GM13976 (cell line): Measurements from ENCODE around the gene MICAL2.

Experiments
- DNase-seq: peaks from one replicate; pipeline ENCODE4 v3.0.0; 2012; ENCODE audit warnings: low spot score
- in situ Hi-C: fragments of 300-500 bp; cut with MboI; formaldehyde crosslinking; loops from one replicate; pipeline ENCODE4 v1.12.0; 2022; ENCODE audit warnings: low sequenced_read_pairs, mixed read lengths, inconsistent platforms; ENCODE audit not compliant: unreplicated experiment
- TF ChIP-seq, protein P1 (sequence below): IDR thresholded peaks from 2 replicates; pipeline ENCODE4 v1.5.1; 2012; ENCODE audit warnings: borderline replicate concordance, mild to moderate bottlenecking; ENCODE audit not compliant: insufficient read depth; ENCODE audit errors: extremely low read depth, missing control alignments, control extremely low read depth

The MICAL2 gene

DNA sequence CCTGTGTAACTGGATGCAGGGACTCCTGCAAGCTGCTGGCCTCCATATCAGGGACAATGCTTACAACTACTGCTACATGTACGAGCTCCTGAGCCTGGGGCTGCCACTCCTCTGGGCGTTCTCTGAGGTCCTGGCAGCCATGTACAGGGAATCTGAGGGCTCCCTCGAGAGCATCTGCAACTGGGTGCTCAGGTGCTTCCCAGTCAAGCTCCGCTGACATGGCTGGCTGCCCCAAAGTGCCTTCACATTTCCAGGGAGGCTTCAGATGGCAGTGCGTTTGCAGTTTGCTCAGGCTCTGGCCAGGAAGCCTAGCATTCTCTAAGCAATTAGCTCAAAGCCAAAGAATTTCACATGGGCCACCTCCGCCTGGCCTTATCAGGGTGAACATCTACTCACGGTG, 149.6 kb downstream of the MICAL2 start:
- TF ChIP-seq, protein P1, sequence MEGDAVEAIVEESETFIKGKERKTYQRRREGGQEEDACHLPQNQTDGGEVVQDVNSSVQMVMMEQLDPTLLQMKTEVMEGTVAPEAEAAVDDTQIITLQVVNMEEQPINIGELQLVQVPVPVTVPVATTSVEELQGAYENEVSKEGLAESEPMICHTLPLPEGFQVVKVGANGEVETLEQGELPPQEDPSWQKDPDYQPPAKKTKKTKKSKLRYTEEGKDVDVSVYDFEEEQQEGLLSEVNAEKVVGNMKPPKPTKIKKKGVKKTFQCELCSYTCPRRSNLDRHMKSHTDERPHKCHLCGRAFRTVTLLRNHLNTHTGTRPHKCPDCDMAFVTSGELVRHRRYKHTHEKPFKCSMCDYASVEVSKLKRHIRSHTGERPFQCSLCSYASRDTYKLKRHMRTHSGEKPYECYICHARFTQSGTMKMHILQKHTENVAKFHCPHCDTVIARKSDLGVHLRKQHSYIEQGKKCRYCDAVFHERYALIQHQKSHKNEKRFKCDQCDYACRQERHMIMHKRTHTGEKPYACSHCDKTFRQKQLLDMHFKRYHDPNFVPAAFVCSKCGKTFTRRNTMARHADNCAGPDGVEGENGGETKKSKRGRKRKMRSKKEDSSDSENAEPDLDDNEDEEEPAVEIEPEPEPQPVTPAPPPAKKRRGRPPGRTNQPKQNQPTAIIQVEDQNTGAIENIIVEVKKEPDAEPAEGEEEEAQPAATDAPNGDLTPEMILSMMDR: no peak
- no peak for DNase-seq
- in situ Hi-C loops: loop anchor here (25.0 kb wide), 1 partner anchor 448 kb away; no protein-coding TSS in a partner anchor

DNA sequence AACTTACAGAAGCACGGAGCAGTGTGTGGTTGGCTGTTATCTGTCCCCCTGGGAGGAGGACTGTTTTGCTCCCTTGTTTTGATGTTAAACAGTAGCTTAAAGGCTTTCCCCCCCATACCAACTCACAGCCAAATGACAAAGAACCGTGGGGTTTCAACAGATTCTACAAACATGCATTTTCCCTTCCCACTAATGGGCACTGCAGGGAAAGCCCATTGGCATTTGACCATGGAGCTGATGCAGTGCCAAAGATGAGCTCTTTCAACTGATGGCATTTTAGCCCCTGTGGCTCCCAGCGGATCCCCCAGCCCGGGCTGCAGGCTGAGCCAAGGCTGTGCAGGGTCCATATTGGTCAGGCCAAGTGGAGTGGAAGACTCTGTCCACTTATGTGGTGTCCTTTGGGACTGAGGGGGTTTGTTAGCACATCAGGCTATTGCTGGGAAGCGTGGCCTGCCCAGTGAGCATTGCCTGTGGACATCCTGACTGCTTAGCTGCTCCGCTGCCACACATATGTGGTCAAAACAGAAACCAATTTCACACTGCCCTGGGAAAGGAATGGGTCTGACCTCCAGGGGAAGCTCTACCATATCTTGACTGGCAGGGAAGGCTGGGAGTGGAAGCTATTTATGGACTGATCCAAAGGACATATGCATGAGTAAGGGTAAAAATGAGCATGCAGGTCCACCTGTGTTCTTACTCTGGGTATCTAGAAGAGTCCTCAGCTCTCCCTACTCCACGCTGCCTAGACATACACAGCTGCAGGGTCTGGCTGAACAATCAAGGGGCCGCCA, 150.5 kb downstream of the MICAL2 start:
- in situ Hi-C loops: loop anchor here (25.0 kb wide), 1 partner anchor 449 kb away; no protein-coding TSS in a partner anchor
- TF ChIP-seq, protein P1: no peak
- no peak for DNase-seq

DNA sequence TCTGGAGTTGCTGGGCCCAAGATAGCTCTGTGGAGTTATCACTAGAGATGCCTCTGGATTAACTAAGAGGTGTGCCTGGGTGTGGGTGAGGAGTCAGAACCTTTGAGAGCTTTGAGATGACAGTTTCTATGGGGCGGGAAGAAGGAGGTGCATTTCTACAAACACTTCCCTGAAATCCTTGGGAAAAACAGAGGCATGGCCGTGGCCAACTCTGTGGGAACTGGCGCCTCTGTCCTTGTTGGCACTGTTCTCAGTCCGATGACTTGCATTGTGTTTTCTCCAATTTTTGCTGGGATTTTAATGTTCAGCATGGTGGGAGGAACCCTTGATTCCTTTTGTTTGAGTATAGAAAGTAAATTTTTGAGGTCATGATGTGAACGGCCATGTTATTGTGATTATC, 151.2 kb downstream of the MICAL2 start:
- DNase-seq: no peak
- TF ChIP-seq, protein P1: no peak
- in situ Hi-C loops: loop anchor here (25.0 kb wide), 1 partner anchor 449 kb away; no protein-coding TSS in a partner anchor

DNA sequence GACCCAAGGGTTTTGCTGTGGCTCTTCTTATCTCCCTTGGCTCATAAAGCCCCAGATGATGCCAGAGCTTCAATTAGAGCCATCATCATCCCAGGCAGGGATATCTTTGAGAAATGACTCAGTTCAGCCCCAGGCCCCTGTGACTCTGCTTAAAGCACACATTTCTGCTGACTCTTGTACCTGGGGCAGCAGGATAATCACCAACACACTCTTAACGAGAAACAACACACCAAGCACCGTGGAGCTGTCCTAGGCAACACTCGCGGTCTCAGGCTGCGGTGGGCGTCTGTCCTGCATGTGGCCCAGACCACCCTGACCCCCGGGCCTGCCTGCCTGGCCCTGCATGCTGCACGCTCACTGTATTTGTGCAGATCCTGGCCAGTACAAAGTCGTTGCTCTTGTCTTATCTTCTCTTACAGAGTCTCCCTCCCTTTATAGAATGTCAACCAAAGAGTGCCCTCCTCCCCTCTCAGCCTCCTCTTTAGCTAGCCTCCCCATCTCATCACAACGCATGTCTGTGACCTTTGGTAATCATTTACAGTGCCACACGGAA, 152.8 kb downstream of the MICAL2 start:
- no peak for DNase-seq
- in situ Hi-C loops: loop anchor here (25.0 kb wide), 1 partner anchor 451 kb away; no protein-coding TSS in a partner anchor
- TF ChIP-seq, protein P1: no peak

DNA sequence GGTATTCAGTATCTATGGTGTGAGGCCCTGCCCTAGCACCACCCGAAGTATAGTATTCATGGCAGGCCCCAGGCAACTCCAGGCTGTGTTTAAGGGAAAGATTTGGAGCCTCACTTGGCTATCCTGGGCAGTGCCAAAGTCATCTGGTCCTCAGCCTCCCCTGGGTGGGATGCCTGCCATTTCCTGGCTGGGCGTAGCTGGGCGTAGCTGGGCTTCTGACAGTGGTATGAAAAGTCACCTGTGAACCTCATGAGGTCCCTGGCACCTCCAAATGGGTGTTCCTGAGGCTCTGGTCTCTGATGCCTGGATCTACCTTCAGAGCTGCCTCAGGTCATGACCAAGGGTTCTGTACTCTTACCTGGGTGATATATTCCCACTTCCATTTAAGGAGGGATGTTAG, 154.0 kb downstream of the MICAL2 start:
- TF ChIP-seq, protein P1: no peak
- DNase-seq: no peak
- in situ Hi-C loops: loop anchor here (25.0 kb wide), 1 partner anchor 452 kb away; no protein-coding TSS in a partner anchor

DNA sequence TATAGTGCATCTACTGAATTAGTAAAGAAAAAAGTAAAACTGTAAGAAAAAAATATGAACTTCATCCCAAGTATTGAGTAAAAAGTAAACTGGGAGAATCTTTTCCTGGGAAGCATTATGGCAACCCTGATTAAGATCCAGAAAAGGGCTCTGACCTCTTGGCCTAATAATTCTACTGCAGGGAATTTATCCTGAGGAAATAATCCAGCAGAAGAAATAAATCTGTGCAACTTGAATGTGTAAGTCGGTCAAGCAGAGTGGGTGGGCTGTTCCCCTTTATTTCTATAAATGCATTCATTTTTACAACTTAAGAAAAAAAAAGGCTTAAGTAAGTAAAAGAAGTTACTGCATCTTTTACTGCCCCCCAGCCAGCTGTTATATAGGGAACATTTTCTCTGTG, 155.7 kb downstream of the MICAL2 start:
- in situ Hi-C loops: loop anchor here (25.0 kb wide), 1 partner anchor 454 kb away; no protein-coding TSS in a partner anchor
- TF ChIP-seq, protein P1: no peak

More for the DNA sequence above, 155.7 kb downstream of the MICAL2 start:
- no peak for DNase-seq
